CD8-positive, alpha-beta memory T cell (primary cell): ENCODE results near the gene GALNT14. TPM values are rescaled to one million over a fixed set of nuclear protein-coding genes. Genes with fewer than 3 reads are reported as not detected.

Source experiments
- CTCF ChIA-PET: fragments of 350-600 bp; sonication (Branson Sonifier 250); formaldehyde crosslinking; loops from one replicate; lab custom pipeline; 2021; ENCODE audit warnings: antibody characterized with exemption; lab: Charles Lee
- POLR2A ChIA-PET: fragments of 350-600 bp; sonication (Branson Sonifier 250); formaldehyde crosslinking; loops from one replicate; lab custom pipeline; 2021; ENCODE audit warnings: antibody characterized with exemption; lab: Charles Lee
- DNase-seq, 5 donors: peaks; one replicate each; pipeline versions ENCODE4 v3.0.0 to v3.0.0-alpha.2; 2020 to 2022; ENCODE audit warnings: mixed read lengths in 1 of 5
- H3K27ac ChIP-seq: one replicate; pipeline ENCODE4 v1.7.0; 2013; ENCODE audit warnings: low read depth, mild to moderate bottlenecking, low read length, moderate library complexity
- H3K27me3 ChIP-seq: 2 replicates; pipeline ENCODE4 v1.7.0; 2013; ENCODE audit warnings: low read length, mild to moderate bottlenecking; ENCODE audit not compliant: insufficient read depth, poor library complexity, severe bottlenecking
- H3K36me3 ChIP-seq: 2 replicates; pipeline ENCODE4 v1.7.0; 2013; ENCODE audit warnings: mild to moderate bottlenecking, low read length, moderate library complexity; ENCODE audit not compliant: insufficient read depth
- H3K4me1 ChIP-seq: 2 replicates; pipeline ENCODE4 v1.7.0; 2013; ENCODE audit warnings: mild to moderate bottlenecking, low read length, moderate library complexity; ENCODE audit not compliant: insufficient read depth
- H3K4me3 ChIP-seq: 2 replicates; pipeline ENCODE4 v1.7.0; 2013; ENCODE audit warnings: mild to moderate bottlenecking, low read length
- H3K9me3 ChIP-seq: 2 replicates; pipeline ENCODE4 v1.7.0; 2013; ENCODE audit warnings: mild to moderate bottlenecking, low read length
- H3K27ac Mint-ChIP-seq, 8 donors: one replicate each; pipeline ENCODE4 v1.8.0; 2020 to 2021; ENCODE audit warnings: mixed read lengths in 8 of 8, mild to moderate bottlenecking in 6 of 8, inconsistent platforms in 3 of 8, moderate library complexity in 3 of 8
- H3K27me3 Mint-ChIP-seq, 2 donors: one replicate each; pipeline ENCODE4 v1.8.0; 2020 to 2021; ENCODE audit warnings: mixed read lengths in 2 of 2, mild to moderate bottlenecking in 1 of 2, moderate library complexity in 1 of 2
- H3K36me3 Mint-ChIP-seq, 3 donors: one replicate each; pipeline ENCODE4 v1.8.0; 2020 to 2021; ENCODE audit warnings: mixed read lengths in 3 of 3, inconsistent platforms in 1 of 3, mild to moderate bottlenecking in 1 of 3
- H3K4me1 Mint-ChIP-seq, 3 donors: one replicate each; pipeline ENCODE4 v1.8.0; 2020 to 2021; ENCODE audit warnings: mixed read lengths in 3 of 3, inconsistent platforms in 1 of 3, mild to moderate bottlenecking in 1 of 3
- H3K4me3 Mint-ChIP-seq, 7 donors: one replicate each; pipeline ENCODE4 v1.8.0; 2020 to 2021; ENCODE audit warnings: mixed read lengths in 7 of 7, mild to moderate bottlenecking in 6 of 7, moderate library complexity in 4 of 7, inconsistent platforms in 2 of 7
- H3K9me3 Mint-ChIP-seq, 5 donors: one replicate each; pipeline ENCODE4 v1.8.0; 2020 to 2022; ENCODE audit warnings: mixed read lengths in 5 of 5, mild to moderate bottlenecking in 3 of 5, moderate library complexity in 2 of 5, inconsistent platforms in 1 of 5
- polyA plus RNA-seq: library from polyadenylated mRNA; unstranded; fragments of 300-500 nt; fragmentation: Illumina TruSeq; gene quantifications from one replicate; pipeline ENCODE4 v1.2.3, GENCODE V29; 2021
- total RNA-seq, 2 experiments: library from RNA; stranded (reverse); gene quantifications; one replicate each; pipeline ENCODE4 v1.2.3, GENCODE V29; 2021

GALNT14 gene
- total and polyA plus RNA-seq, 3 experiments from 2014 or later, result 0.62 to 0.74 TPM; not detected in 1

- H3K27ac ChIP-seq, result no peak overlapping the region
- no peaks in the 10 kb centered on the region for H3K9me3 ChIP-seq
- no peaks in the 10 kb centered on the region for H3K36me3 ChIP-seq
- Mint-ChIP-seq H3K4me1 (no peaks in the 10 kb centered on the region), H3K27ac (no peak overlapping the region), H3K9me3 (no peaks in the 10 kb centered on the region), H3K27me3 (peaks cover 0 to 5% of the 10 kb centered on the region in 2 donors), H3K36me3 (no peaks in the 10 kb centered on the region), H3K4me3 (no peak overlapping the region)
- H3K4me3 ChIP-seq, result no peak overlapping the region
- H3K27me3 ChIP-seq, result no peaks in the 10 kb centered on the region
- H3K4me1 ChIP-seq, result no peaks in the 10 kb centered on the region
- no peak for DNase-seq
- ChIA-PET POLR2A (no interaction called here), CTCF (no interaction called here)
These were observed 117.5 kb downstream of the GALNT14 start for GRCh38 chr2:31020713-31021112.

DNA sequence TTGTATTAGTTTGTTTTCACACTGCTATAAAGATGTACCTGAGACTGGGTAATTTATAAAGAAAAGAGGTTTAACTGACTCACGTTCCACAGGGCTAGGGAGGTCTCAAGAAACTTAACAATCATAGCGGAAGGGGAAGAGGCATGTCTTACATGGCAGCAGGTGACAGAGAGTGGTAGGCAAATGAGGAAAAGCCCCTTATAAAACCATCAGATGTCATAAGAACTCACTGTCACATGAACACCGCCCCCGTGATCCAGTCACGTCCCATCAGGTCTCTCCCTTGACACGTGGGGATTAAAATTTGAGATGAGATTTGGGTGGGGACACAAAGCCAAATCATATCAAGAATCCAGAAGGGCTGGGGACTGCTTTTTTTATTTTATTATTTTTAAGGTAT, 120.0 kb downstream of the GALNT14 start:
- DNase-seq, result no peak
- H3K27me3 ChIP-seq, result no peaks in the 10 kb centered on the region
- H3K4me3 ChIP-seq, result no peak overlapping the region
- H3K36me3 ChIP-seq, result no peaks in the 10 kb centered on the region
- H3K9me3 ChIP-seq, result no peaks in the 10 kb centered on the region
- H3K27ac ChIP-seq, result no peak overlapping the region
- Mint-ChIP-seq H3K27ac (no peak overlapping the region), H3K4me1 (no peaks in the 10 kb centered on the region), H3K27me3 (peaks cover 0 to 3% of the 10 kb centered on the region in 2 donors), H3K4me3 (no peak overlapping the region), H3K36me3 (no peaks in the 10 kb centered on the region), H3K9me3 (no peaks in the 10 kb centered on the region)
- POLR2A ChIA-PET, result no interaction called here
- CTCF ChIA-PET, result no interaction called here
- H3K4me1 ChIP-seq, result no peaks in the 10 kb centered on the region

DNA sequence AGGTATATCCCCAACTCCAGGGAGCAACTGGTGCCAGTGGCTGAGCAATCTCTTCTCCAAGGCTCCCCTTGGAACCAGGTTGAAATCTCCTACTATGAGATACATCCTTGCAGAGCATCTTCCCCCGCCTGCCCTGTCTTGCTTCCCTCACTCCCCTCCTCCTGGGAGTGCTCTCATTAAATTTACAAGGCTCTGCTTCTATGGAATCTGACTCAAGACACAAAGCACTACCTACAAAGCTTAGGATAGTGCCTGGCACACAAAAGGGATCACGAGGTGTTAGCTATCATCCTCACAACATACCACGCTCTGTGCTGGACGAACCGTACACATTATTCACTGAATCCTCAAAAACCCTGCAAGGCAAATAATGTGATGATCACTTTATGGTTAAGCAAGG, 121.6 kb downstream of the GALNT14 start:
- Mint-ChIP-seq H3K36me3 (no peaks in the 10 kb centered on the region), H3K4me3 (no peak overlapping the region), H3K27ac (no peak overlapping the region), H3K4me1 (no peaks in the 10 kb centered on the region), H3K9me3 (no peaks in the 10 kb centered on the region), H3K27me3 (peaks cover 3 to 7% of the 10 kb centered on the region in 2 donors)
- Histone ChIP-seq H3K4me3 (no peak overlapping the region), H3K4me1 (no peaks in the 10 kb centered on the region), H3K27me3 (no peaks in the 10 kb centered on the region), H3K9me3 (no peaks in the 10 kb centered on the region), H3K36me3 (no peaks in the 10 kb centered on the region), H3K27ac (no peak overlapping the region)
- DNase-seq, result no peak
- CTCF ChIA-PET, result no interaction called here
- POLR2A ChIA-PET, result no interaction called here

DNA sequence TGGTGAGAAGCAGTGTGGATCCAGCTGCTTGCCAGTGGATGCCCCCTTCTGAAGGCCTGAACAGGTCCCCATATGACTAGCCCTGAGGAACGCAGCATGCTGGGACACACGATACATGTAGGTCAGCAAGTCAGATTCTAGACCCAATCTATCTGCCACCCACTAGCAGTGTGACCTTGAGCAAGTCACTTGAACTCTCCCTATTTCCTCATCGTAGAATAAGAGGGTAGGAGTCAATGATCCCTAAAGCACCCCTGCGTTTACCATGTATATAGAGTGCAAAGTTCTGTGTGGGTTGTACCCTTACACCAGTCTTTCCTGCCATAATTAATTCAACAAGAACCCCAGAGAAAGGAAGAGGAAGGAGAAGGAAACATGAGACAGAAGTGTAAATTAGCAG, 123.7 kb downstream of the GALNT14 start:
- Mint-ChIP-seq H3K27me3 (peaks cover 6 to 20% of the 10 kb centered on the region in 2 donors), H3K4me3 (no peak overlapping the region), H3K27ac (no peak overlapping the region), H3K4me1 (no peaks in the 10 kb centered on the region), H3K9me3 (no peaks in the 10 kb centered on the region), H3K36me3 (no peaks in the 10 kb centered on the region)
- POLR2A ChIA-PET, result interaction anchor here (0.6 kb wide), 1 partner anchor 53 kb away, joined by 8 read pairs; no protein-coding TSS in a partner anchor
- Histone ChIP-seq H3K9me3 (no peaks in the 10 kb centered on the region), H3K36me3 (no peaks in the 10 kb centered on the region), H3K4me1 (no peaks in the 10 kb centered on the region), H3K27me3 (no peaks in the 10 kb centered on the region), H3K4me3 (no peak overlapping the region), H3K27ac (no peak overlapping the region)
- CTCF ChIA-PET, result no interaction called here
- no peak for DNase-seq

DNA sequence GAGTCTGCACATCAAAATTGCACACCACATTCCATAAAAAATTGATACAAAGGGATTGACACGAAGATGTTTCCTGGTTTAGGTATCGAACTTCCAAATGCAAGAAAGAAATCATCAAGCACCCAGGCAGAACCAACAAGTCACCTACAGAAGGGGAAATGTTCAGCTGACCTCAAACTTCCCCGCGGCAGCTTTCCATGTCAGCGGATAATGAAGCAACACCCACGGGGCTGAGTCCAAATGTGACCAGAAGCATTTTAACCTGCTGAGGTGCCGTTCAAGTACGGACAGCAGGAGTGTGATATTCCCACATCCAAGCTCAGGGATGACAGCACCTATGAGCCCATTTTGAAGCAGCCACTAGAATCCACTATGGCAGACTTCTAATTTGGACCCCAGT, 124.9 kb downstream of the GALNT14 start:
- no peak overlapping the region for H3K27ac ChIP-seq
- H3K36me3 Mint-ChIP-seq, result no peaks in the 10 kb centered on the region
- no peak overlapping the region for H3K27ac Mint-ChIP-seq
- no peak for DNase-seq
- no peaks in the 10 kb centered on the region for H3K4me1 Mint-ChIP-seq
- H3K4me3 Mint-ChIP-seq, result no peak overlapping the region
- no peaks in the 10 kb centered on the region for H3K9me3 ChIP-seq
- H3K4me1 ChIP-seq, result no peaks in the 10 kb centered on the region
- ChIA-PET POLR2A (no interaction called here), CTCF (no interaction called here)
- no peak overlapping the region for H3K4me3 ChIP-seq
- H3K27me3 ChIP-seq, result no peaks in the 10 kb centered on the region
- H3K36me3 ChIP-seq, result no peaks in the 10 kb centered on the region
- H3K9me3 Mint-ChIP-seq, result peaks cover 0 to 2% (median 0%) of the 10 kb centered on the region in 5 donors
- H3K27me3 Mint-ChIP-seq, result peaks cover 11 to 24% of the 10 kb centered on the region in 2 donors

DNA sequence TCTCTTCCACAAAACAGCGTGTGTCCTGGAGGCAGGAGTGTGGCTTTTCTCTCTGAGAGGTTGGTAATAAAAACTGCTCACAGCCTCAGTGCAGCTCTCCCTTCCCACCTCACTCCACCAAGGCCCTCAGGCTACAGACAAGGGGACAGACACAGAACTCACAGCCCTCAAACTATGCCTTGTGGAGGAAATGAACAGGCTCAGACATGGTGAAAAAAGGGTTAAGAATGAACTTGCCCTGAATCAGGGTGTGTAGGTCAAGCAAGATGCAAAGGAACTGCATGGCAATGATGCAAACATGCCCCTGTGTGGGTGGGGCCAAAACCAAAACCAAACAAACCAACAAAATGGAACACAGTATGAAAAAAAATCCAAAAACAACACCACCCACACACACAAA, 125.8 kb downstream of the GALNT14 start:
- H3K36me3 ChIP-seq, result no peaks in the 10 kb centered on the region
- ChIA-PET POLR2A (no interaction called here), CTCF (no interaction called here)
- no peak overlapping the region for H3K27ac ChIP-seq
- no peaks in the 10 kb centered on the region for H3K36me3 Mint-ChIP-seq
- peaks cover 0 to 2% (median 0%) of the 10 kb centered on the region in 5 donors for H3K9me3 Mint-ChIP-seq
- no peaks in the 10 kb centered on the region for H3K27me3 ChIP-seq
- H3K4me1 Mint-ChIP-seq, result no peaks in the 10 kb centered on the region
- H3K9me3 ChIP-seq, result no peaks in the 10 kb centered on the region
- H3K27me3 Mint-ChIP-seq, result peaks cover 12 to 24% of the 10 kb centered on the region in 2 donors
- H3K4me3 Mint-ChIP-seq, result no peak overlapping the region
- no peak for DNase-seq
- no peak overlapping the region for H3K27ac Mint-ChIP-seq
- H3K4me3 ChIP-seq, result no peak overlapping the region
- H3K4me1 ChIP-seq, result no peaks in the 10 kb centered on the region

DNA sequence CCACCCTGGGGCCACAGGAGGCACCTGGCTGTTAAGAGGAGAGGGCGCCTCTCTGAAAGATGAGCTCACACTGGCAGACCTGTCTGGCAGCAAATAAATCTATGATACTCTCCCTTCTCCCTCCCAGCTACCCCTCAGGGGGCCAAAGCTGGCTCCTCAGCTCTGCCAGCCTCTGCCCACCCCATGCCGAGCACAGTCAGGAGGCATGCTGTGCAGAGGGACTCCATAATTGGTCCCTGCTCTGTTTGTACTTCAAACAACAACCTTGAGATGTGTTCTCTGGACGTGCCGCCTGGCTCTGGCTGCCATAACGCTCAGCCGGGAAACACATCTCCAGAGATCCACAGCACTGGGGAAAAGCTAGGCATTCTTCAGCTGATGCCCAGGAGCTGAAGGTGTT, 126.7 kb downstream of the GALNT14 start:
- Histone ChIP-seq H3K9me3 (no peaks in the 10 kb centered on the region), H3K4me3 (no peak overlapping the region), H3K27ac (no peak overlapping the region), H3K36me3 (no peaks in the 10 kb centered on the region), H3K27me3 (no peaks in the 10 kb centered on the region), H3K4me1 (no peaks in the 10 kb centered on the region)
- no peak for DNase-seq
- Mint-ChIP-seq H3K9me3 (peaks cover 0 to 2% (median 0%) of the 10 kb centered on the region in 5 donors), H3K27me3 (peaks cover 12 to 24% of the 10 kb centered on the region in 2 donors), H3K27ac (no peak overlapping the region), H3K4me3 (no peak overlapping the region), H3K36me3 (no peaks in the 10 kb centered on the region), H3K4me1 (no peaks in the 10 kb centered on the region)
- POLR2A ChIA-PET, result no interaction called here
- CTCF ChIA-PET, result no interaction called here

- no peaks in the 10 kb centered on the region for H3K36me3 ChIP-seq
- no peaks in the 10 kb centered on the region for H3K9me3 ChIP-seq
- peaks cover 0 to 2% (median 0%) of the 10 kb centered on the region in 5 donors for H3K9me3 Mint-ChIP-seq
- ChIA-PET CTCF (no interaction called here), POLR2A (no interaction called here)
- H3K27ac ChIP-seq, result no peak overlapping the region
- H3K4me1 Mint-ChIP-seq, result no peaks in the 10 kb centered on the region
- H3K27me3 Mint-ChIP-seq, result peaks cover 12 to 22% of the 10 kb centered on the region in 2 donors
- H3K27me3 ChIP-seq, result no peaks in the 10 kb centered on the region
- H3K36me3 Mint-ChIP-seq, result no peaks in the 10 kb centered on the region
- DNase-seq, result no peak
- H3K4me3 ChIP-seq, result no peak overlapping the region
- no peaks in the 10 kb centered on the region for H3K4me1 ChIP-seq
- no peak overlapping the region for H3K4me3 Mint-ChIP-seq
- no peak overlapping the region for H3K27ac Mint-ChIP-seq
These were observed 129.6 kb downstream of the GALNT14 start for GRCh38 chr2:31008561-31009114.
